Right lobe of liver (tissue), 6 donors: ENCODE measurements around the gene SCFD2. TPM values are rescaled to one million over a fixed set of nuclear protein-coding genes. Genes with fewer than 3 reads are reported as not detected.

Experiments used
- ATAC-seq, 4 donors: fragments of 200-7000 bp; cut with Tn5 transposase; one replicate each; pipeline ENCODE4 v1.9.1; 2020; ENCODE audit warnings: mild to moderate bottlenecking in 4 of 4, moderate library complexity in 4 of 4
- DNase-seq, 3 donors: peaks; one replicate each; pipeline ENCODE4 v3.0.0-alpha.2; 2020
- H3K27ac ChIP-seq, 3 donors: fragments of 200-600 bp; one replicate each; pipeline ENCODE4 v1.8.0; 2022
- H3K27me3 ChIP-seq, 2 donors: fragments of 200-600 bp; one replicate each; pipeline ENCODE4 v1.8.0; 2022
- H3K36me3 ChIP-seq, 4 donors: fragments of 200-600 bp; sonication (generic) in 1 of 4; one replicate each; pipeline versions ENCODE4 v1.5.1 to v1.8.0; 2017 to 2022; ENCODE audit warnings: control low read depth in 1 of 4
- H3K4me1 ChIP-seq, 4 donors: fragments of 200-600 bp; sonication (generic) in 1 of 4; one replicate each; pipeline versions ENCODE4 v1.5.1 to v1.8.0; 2017 to 2022; ENCODE audit warnings: control low read depth in 1 of 4
- H3K4me3 ChIP-seq, 3 donors: fragments of 200-600 bp; one replicate each; pipeline ENCODE4 v1.8.0; 2022
- H3K9me3 ChIP-seq, 4 donors: fragments of 200-600 bp; sonication (generic) in 1 of 4; one replicate each; pipeline versions ENCODE4 v1.5.1 to v1.8.0; 2017 to 2022; ENCODE audit warnings: control low read depth in 1 of 4
- CTCF ChIP-seq, 4 donors: fragments of 200-600 bp in 3 of 4; fragments of 450-650 bp in 1 of 4; IDR thresholded peaks; one replicate each; pipeline versions ENCODE4 v1.5.1 to v1.8.0; 2016 to 2022; ENCODE audit warnings: antibody characterized with exemption in 4 of 4, mild to moderate bottlenecking in 2 of 4
- POLR2A ChIP-seq: fragments of 450-650 bp; IDR thresholded peaks from one replicate; pipeline ENCODE4 v1.6.1; 2017; ENCODE audit warnings: antibody characterized with exemption, mild to moderate bottlenecking
- WGBS: methylation state at CpG from one replicate; pipeline ENCODE4 v1.1.6; 2018; ENCODE audit warnings: low coverage, low lambda C conversion rate; ENCODE audit not compliant: insufficient coverage; ENCODE audit errors: missing lambda C conversion rate; 5-methylcytosine and 5-hydroxymethylcytosine counted together
- intact Hi-C, 2 donors: fragments of 100-400 bp; cut with DNase I; formaldehyde crosslinking; loops; one replicate each; pipeline versions ENCODE4 v1.11.2 to v1.14.1; 2022
- total RNA-seq, 6 experiments: library from RNA; depleted of rRNA in 2 of 6; stranded (reverse); fragments of >200 nt in 2 of 6; fragmentation: NEBNext Ultra II Directional in 3 of 6; extraction: Animal tissue kit (Norgen Biotek cat#: 25700) in 3 of 6; gene quantifications; one replicate each; pipeline versions ENCODE4 v1.1.0 to v1.2.4, GENCODE V29; 2016 to 2023
- donor health status: DM: no; HTN: yes; CAD: no.
- donor health status: DM: no; HTN: no; CAD: no.
- donor health status: DM: no; HTN: no; CAD: no.
- donor health status: DM: no; HTN: yes; CAD: no.
- donor health status: DM: no; HTN: yes; CAD: no.

SCFD2 gene
- total RNA-seq, 6 experiments from 2014 or later: 7.6 to 17.1 (median 10.3) TPM

- Histone ChIP-seq H3K9me3 (no peaks in the 10 kb centered on the region), H3K4me1 (peaks cover 0 to 17% (median 3%) of the 10 kb centered on the region in 4 donors), H3K27me3 (no peaks in the 10 kb centered on the region), H3K36me3 (no peaks in the 10 kb centered on the region), H3K27ac (no peak overlapping the region), H3K4me3 (no peak overlapping the region)
- intact Hi-C loops: no loop called here
- no peak for DNase-seq
- 100% methylated on average over 1 of the region's 2 CpGs for WGBS
- TF ChIP-seq CTCF (IDR thresholded peaks at IDR 0.05) (no peak), POLR2A (no peak)
- no peak for ATAC-seq
Measured at GRCh38 chr4:52919461-52919860, 446.4 kb downstream of the SCFD2 start.

GRCh38 chr4:52917817-52918216, 448.0 kb downstream of the SCFD2 start:
- Histone ChIP-seq H3K4me1 (peaks cover 0 to 32% (median 9%) of the 10 kb centered on the region in 4 donors), H3K36me3 (no peaks in the 10 kb centered on the region), H3K27ac (no peak overlapping the region), H3K9me3 (no peaks in the 10 kb centered on the region), H3K4me3 (no peak overlapping the region), H3K27me3 (no peaks in the 10 kb centered on the region)
- ATAC-seq: no peak
- intact Hi-C loops: no loop called here
- 100% methylated on average over 1 of the region's 5 CpGs for WGBS
- no peak for DNase-seq
- TF ChIP-seq CTCF (IDR thresholded peaks at IDR 0.05) (no peak), POLR2A (no peak)

GRCh38 chr4:52915730-52916300, 450.0 kb downstream of the SCFD2 start:
- Histone ChIP-seq H3K27ac (no peak overlapping the region), H3K9me3 (no peaks in the 10 kb centered on the region)

GRCh38 chr4:52915191-52915590, 450.7 kb downstream of the SCFD2 start:
- H3K4me1 ChIP-seq: peaks cover 0 to 35% (median 9%) of the 10 kb centered on the region in 4 donors
- TF ChIP-seq POLR2A: no peak
- no peaks in the 10 kb centered on the region for H3K9me3 ChIP-seq
- no peak for DNase-seq
- no peaks in the 10 kb centered on the region for H3K36me3 ChIP-seq
- H3K27me3 ChIP-seq: no peaks in the 10 kb centered on the region
- H3K4me3 ChIP-seq: no peak overlapping the region
- no peak for ATAC-seq
- no peak overlapping the region for H3K27ac ChIP-seq
- intact Hi-C loops: no loop called here

More at GRCh38 chr4:52915730-52916300, 450.0 kb downstream of the SCFD2 start:
- Histone ChIP-seq H3K4me1 (peaks cover 0 to 35% (median 9%) of the 10 kb centered on the region in 4 donors), H3K4me3 (no peak overlapping the region), H3K36me3 (no peaks in the 10 kb centered on the region), H3K27me3 (no peaks in the 10 kb centered on the region)
- no peak for DNase-seq
- peak; percentile 35 to 67 (median 52) for ATAC-seq
- 88% methylated on average over 6 of the region's 6 CpGs for WGBS
- intact Hi-C loops: no loop called here
- TF ChIP-seq POLR2A: no peak
- no peak for TF ChIP-seq CTCF (IDR thresholded peaks at IDR 0.05)

GRCh38 chr4:52914051-52914605, 451.7 kb downstream of the SCFD2 start:
- Histone ChIP-seq H3K4me1 (peaks cover 0 to 35% (median 9%) of the 10 kb centered on the region in 4 donors), H3K9me3 (no peaks in the 10 kb centered on the region), H3K27me3 (no peaks in the 10 kb centered on the region), H3K4me3 (peak overlapping the region in 1 of 3 donors; percentile 12), H3K36me3 (no peaks in the 10 kb centered on the region), H3K27ac (peak overlapping the region; percentile 11 to 49 (median 25))
- ATAC-seq: peak; percentile 69 to 81 (median 76)
- intact Hi-C loops: no loop called here
- TF ChIP-seq CTCF (IDR thresholded peaks at IDR 0.05) (no peak), POLR2A (no peak)
- WGBS: 25% methylated on average over 3 of the region's 3 CpGs
- DNase-seq: no peak
